IMR-90 (cell line): ENCODE results near the gene MSX1. TPM values are rescaled to one million over a fixed set of nuclear protein-coding genes. Genes with fewer than 3 reads are reported as not detected.

Experiments
- ATAC-seq: fragments of 200-7000 bp; cut with Tn5 transposase; 2 replicates; pipeline ENCODE4 v1.9.1; 2020; ENCODE audit warnings: low read depth, mild to moderate bottlenecking, moderate library complexity
- BruUV-seq: library from RNA; stranded (reverse); fragments of 400-500 nt; replicated peaks from 2 replicates; lab custom pipeline; 2021; lab: Mats Ljungman, UMichigan
- CTCF ChIA-PET: fragments of 300-600 bp; formaldehyde crosslinking; extraction: SDS; loops from one replicate; lab custom pipeline; 2021; ENCODE audit warnings: antibody characterized with exemption; lab: Yijun Ruan, JAX
- POLR2A ChIA-PET: fragments of 300-600 bp; sonication (Branson Sonifier 250); formaldehyde crosslinking; loops from one replicate; lab custom pipeline; 2022; ENCODE audit warnings: antibody characterized with exemption; ENCODE audit not compliant: unreplicated experiment; lab: Charles Lee
- DNase-seq: peaks from one replicate; pipeline ENCODE4 v3.0.0; 2013
- H2AFZ ChIP-seq: replicated peaks from 2 replicates; pipeline ENCODE3; 2013; ENCODE audit warnings: low read length, mild to moderate bottlenecking; ENCODE audit not compliant: poor library complexity
- H2AK5ac ChIP-seq: 2 replicates; pipeline ENCODE4 v1.6.1; 2013; ENCODE audit warnings: low read depth, low read length, inconsistent platforms
- H2AK9ac ChIP-seq: replicated peaks from 2 replicates; pipeline ENCODE3; 2013; ENCODE audit warnings: mild to moderate bottlenecking, low read depth, low read length, moderate library complexity; ENCODE audit not compliant: poor library complexity
- H2BK120ac ChIP-seq: 2 replicates; pipeline ENCODE4 v1.6.1; 2013; ENCODE audit warnings: low read depth, low read length, inconsistent platforms
- H2BK15ac ChIP-seq: 3 replicates; pipeline ENCODE4 v1.6.1; 2013; ENCODE audit warnings: low read depth, low read length, inconsistent platforms
- H2BK20ac ChIP-seq: 2 replicates; pipeline ENCODE4 v1.6.1; 2013; ENCODE audit warnings: low read depth, mild to moderate bottlenecking, inconsistent platforms, low read length, moderate library complexity
- H2BK5ac ChIP-seq: 2 replicates; pipeline ENCODE4 v1.6.1; 2013; ENCODE audit warnings: mild to moderate bottlenecking, low read depth, low read length, inconsistent platforms; ENCODE audit not compliant: poor library complexity, severe bottlenecking
- H3K14ac ChIP-seq: replicated peaks from 2 replicates; pipeline ENCODE4 v1.6.1; 2013; ENCODE audit warnings: low read depth, low read length, inconsistent platforms
- H3K18ac ChIP-seq: 2 replicates; pipeline ENCODE4 v1.6.1; 2013; ENCODE audit warnings: low read depth, low read length, control low read depth
- H3K23ac ChIP-seq: 2 replicates; pipeline ENCODE4 v1.6.1; 2013; ENCODE audit warnings: low read depth, low read length, inconsistent platforms
- H3K27ac ChIP-seq: 2 replicates; pipeline ENCODE4 v1.5.1; 2013; ENCODE audit warnings: mild to moderate bottlenecking, control low read depth, low read length; ENCODE audit not compliant: insufficient read depth
- H3K27me3 ChIP-seq: 2 replicates; pipeline ENCODE4 v1.6.1; 2013; ENCODE audit warnings: low read length; ENCODE audit not compliant: control insufficient read depth, insufficient read depth
- H3K36me3 ChIP-seq: 2 replicates; pipeline ENCODE4 v1.6.1; 2013; ENCODE audit warnings: low read length, mixed read lengths; ENCODE audit not compliant: control insufficient read depth, insufficient read depth
- H3K4ac ChIP-seq: 2 replicates; pipeline ENCODE4 v1.6.1; 2013; ENCODE audit warnings: low read depth, low read length, inconsistent platforms
- H3K4me1 ChIP-seq: 2 replicates; pipeline ENCODE4 v1.6.1; 2013; ENCODE audit warnings: low read length, mixed read lengths; ENCODE audit not compliant: control insufficient read depth, insufficient read depth
- H3K4me2 ChIP-seq: 2 replicates; pipeline ENCODE4 v1.6.1; 2013; ENCODE audit warnings: low read depth, mild to moderate bottlenecking, control low read depth, low read length, moderate library complexity
- H3K4me3 ChIP-seq: 2 replicates; pipeline ENCODE4 v1.5.1; 2013; ENCODE audit warnings: low read depth, mild to moderate bottlenecking, control low read depth, low read length, moderate library complexity; ENCODE audit not compliant: insufficient read depth
- H3K56ac ChIP-seq: 2 replicates; pipeline ENCODE4 v1.6.1; 2013; ENCODE audit warnings: low read length, inconsistent platforms; ENCODE audit not compliant: insufficient read depth; ENCODE audit errors: extremely low read depth
- H3K79me1 ChIP-seq, 2 experiments: 2 replicates each; pipeline ENCODE4 v1.6.1; 2013; ENCODE audit warnings: low read length in 2 of 2, inconsistent platforms in 1 of 2, low read depth in 1 of 2
- H3K9ac ChIP-seq: 2 replicates; pipeline ENCODE4 v1.6.1; 2013; ENCODE audit warnings: low read depth, low read length, control low read depth
- H3K9me1 ChIP-seq: 2 replicates; pipeline ENCODE4 v1.6.1; 2013; ENCODE audit warnings: low read length, inconsistent platforms; ENCODE audit not compliant: insufficient read depth
- H3K9me3 ChIP-seq: 2 replicates; pipeline ENCODE4 v1.6.1; 2013; ENCODE audit warnings: low read length; ENCODE audit not compliant: control insufficient read depth, insufficient read depth
- H4K20me1 ChIP-seq: 2 replicates; pipeline ENCODE4 v1.6.1; 2013; ENCODE audit warnings: low read length, inconsistent platforms; ENCODE audit not compliant: insufficient read depth
- H4K5ac ChIP-seq: 2 replicates; pipeline ENCODE4 v1.6.1; 2013; ENCODE audit warnings: mild to moderate bottlenecking, low read depth, low read length, control low read depth
- H4K8ac ChIP-seq, 2 experiments: 2 replicates each; pipeline ENCODE4 v1.6.1; 2013; ENCODE audit warnings: low read depth in 2 of 2, low read length in 2 of 2, control low read depth in 1 of 2, inconsistent platforms in 1 of 2
- H4K91ac ChIP-seq: 2 replicates; pipeline ENCODE4 v1.6.1; 2013; ENCODE audit warnings: low read depth, low read length, inconsistent platforms; ENCODE audit not compliant: insufficient read depth
- MAFK ChIP-seq: IDR thresholded peaks from 2 replicates; pipeline ENCODE4 v1.6.1; 2012; ENCODE audit warnings: low read depth, low read length, improper control_type of control experiment
- MAZ ChIP-seq: IDR thresholded peaks from 2 replicates; pipeline ENCODE4 v1.6.1; 2012; ENCODE audit warnings: low read depth, mild to moderate bottlenecking, low read length, improper control_type of control experiment, moderate library complexity, borderline replicate concordance
- MXI1 ChIP-seq: IDR thresholded peaks from 2 replicates; pipeline ENCODE4 v1.6.1; 2012; ENCODE audit warnings: low read depth, mild to moderate bottlenecking, low read length, moderate library complexity, borderline replicate concordance
- POLR2A ChIP-seq: IDR thresholded peaks from 2 replicates; pipeline ENCODE4 v1.6.1; 2012; ENCODE audit warnings: mild to moderate bottlenecking, low read depth, low read length
- RCOR1 ChIP-seq: IDR thresholded peaks from 2 replicates; pipeline ENCODE4 v1.6.1; 2012; ENCODE audit warnings: mild to moderate bottlenecking, low read length, improper control_type of control experiment; ENCODE audit not compliant: insufficient replicate concordance
- RFX5 ChIP-seq: IDR thresholded peaks from 2 replicates; pipeline ENCODE4 v1.8.0; 2012; ENCODE audit warnings: low read depth, mild to moderate bottlenecking, low read length, moderate library complexity
- SMC3 ChIP-seq: fragments of 150-350 bp; IDR thresholded peaks from 2 replicates; pipeline ENCODE4 v1.6.1; 2016; ENCODE audit warnings: low read depth, mild to moderate bottlenecking, antibody characterized with exemption, low read length, moderate library complexity
- WGBS, 2 experiments: methylation state at CpG; one replicate each; pipeline versions ENCODE4 v1.1.5 to v1.1.7; 2013; ENCODE audit warnings: missing lambda C conversion rate in 2 of 2; ENCODE audit not compliant: insufficient read length in 1 of 2; ENCODE audit errors: extremely low coverage in 2 of 2; 5-methylcytosine and 5-hydroxymethylcytosine counted together
- dilution Hi-C: fragments of 300-500 bp; cut with HindIII; formaldehyde crosslinking; loops from one replicate; pipeline ENCODE4 v1.14.3; 2018; ENCODE audit warnings: low sequenced_read_pairs; ENCODE audit not compliant: unreplicated experiment
- in situ Hi-C: fragments of 300-500 bp; cut with MboI; formaldehyde crosslinking; loops from 3 replicates; pipeline ENCODE4 v1.14.3; 2019; ENCODE audit warnings: low sequenced_read_pairs, inconsistent platforms, mixed read lengths
- intact Hi-C: fragments of 100-400 bp; cut with micrococcal nuclease; formaldehyde crosslinking; loops from 2 replicates; pipeline ENCODE4 v1.10.0; 2022
- polyA plus RNA-seq, 3 experiments: library from polyadenylated mRNA; depleted of rRNA; stranded (reverse); fragments of >200 nt; gene quantifications; 2 replicates each; pipeline ENCODE4 v1.2.3, GENCODE V29; 2012; ENCODE audit warnings: low replicate concordance in 1 of 3
- total RNA-seq: library from RNA; depleted of rRNA; stranded (reverse); fragments of >200 nt; gene quantifications from 2 replicates; pipeline ENCODE4 v1.2.3, GENCODE V29; 2012
- TF ChIP-seq, protein P1 (sequence below): fragments of 150-350 bp; IDR thresholded peaks from 2 replicates; pipeline ENCODE4 v1.6.1; 2017; ENCODE audit warnings: mild to moderate bottlenecking, antibody characterized with exemption, low read length, low read depth
- TF ChIP-seq, protein P2 (sequence below): conservative IDR thresholded peaks from 2 replicates; pipeline ENCODE4 v1.5.1; 2012; ENCODE audit warnings: mild to moderate bottlenecking, low read depth, low read length, improper control_type of control experiment
- TF ChIP-seq, protein P3 (sequence below): fragments of 150-350 bp; IDR thresholded peaks from 2 replicates; pipeline ENCODE4 v1.6.1; 2016; ENCODE audit warnings: low read depth, mild to moderate bottlenecking, low read length, moderate library complexity, borderline replicate concordance

The MSX1 gene
- total and polyA plus RNA-seq, 2 of the 4 experiments (the other 2 are of a cell fraction): 1.1 to 3.9 TPM

DNA sequence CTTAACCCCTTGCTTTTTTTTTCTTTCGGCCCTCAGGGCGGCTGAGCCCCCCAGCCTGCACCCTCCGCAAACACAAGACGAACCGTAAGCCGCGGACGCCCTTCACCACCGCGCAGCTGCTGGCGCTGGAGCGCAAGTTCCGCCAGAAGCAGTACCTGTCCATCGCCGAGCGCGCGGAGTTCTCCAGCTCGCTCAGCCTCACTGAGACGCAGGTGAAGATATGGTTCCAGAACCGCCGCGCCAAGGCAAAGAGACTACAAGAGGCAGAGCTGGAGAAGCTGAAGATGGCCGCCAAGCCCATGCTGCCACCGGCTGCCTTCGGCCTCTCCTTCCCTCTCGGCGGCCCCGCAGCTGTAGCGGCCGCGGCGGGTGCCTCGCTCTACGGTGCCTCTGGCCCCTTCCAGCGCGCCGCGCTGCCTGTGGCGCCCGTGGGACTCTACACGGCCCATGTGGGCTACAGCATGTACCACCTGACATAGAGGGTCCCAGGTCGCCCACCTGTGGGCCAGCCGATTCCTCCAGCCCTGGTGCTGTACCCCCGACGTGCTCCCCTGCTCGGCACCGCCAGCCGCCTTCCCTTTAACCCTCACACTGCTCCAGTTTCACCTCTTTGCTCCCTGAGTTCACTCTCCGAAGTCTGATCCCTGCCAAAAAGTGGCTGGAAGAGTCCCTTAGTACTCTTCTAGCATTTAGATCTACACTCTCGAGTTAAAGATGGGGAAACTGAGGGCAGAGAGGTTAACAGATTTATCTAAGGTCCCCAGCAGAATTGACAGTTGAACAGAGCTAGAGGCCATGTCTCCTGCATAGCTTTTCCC lies 3.4 kb downstream of the MSX1 start:
- Histone ChIP-seq H2AFZ (no peak overlapping the region), H3K23ac (no peak overlapping the region), H3K4me3 (no peak overlapping the region), H4K20me1 (peaks cover 4% of the 10 kb centered on the region; the same call in 1 of the 2 replicates), H4K91ac (no peak overlapping the region), H3K36me3 (no peaks in the 10 kb centered on the region), H2BK15ac (no peak overlapping the region), H2BK120ac (no peak overlapping the region), H3K9ac (no peak overlapping the region), H2AK9ac (no peak overlapping the region), H3K4me1 (no peaks in the 10 kb centered on the region; the same call in 1 of the 2 replicates), H3K4me2 (no peak overlapping the region), H3K27ac (no peak overlapping the region), H3K56ac (no peak overlapping the region), H3K18ac (no peak overlapping the region), H3K9me1 (peaks cover 3% of the 10 kb centered on the region; the same call in 1 of the 2 replicates), H3K79me1 (peaks cover 3 to 11% of the 10 kb centered on the region in 2 experiments; a peak in 1 of 4 replicates), H2BK20ac (no peak overlapping the region), H4K5ac (no peak overlapping the region), H4K8ac (no peak overlapping the region), H3K4ac (no peak overlapping the region), H3K27me3 (peaks cover 42% of the 10 kb centered on the region), H3K14ac (no peak overlapping the region), H2AK5ac (no peak overlapping the region), H3K9me3 (peaks cover 3% of the 10 kb centered on the region; the same call in 1 of the 2 replicates), H2BK5ac (no peak overlapping the region)
- WGBS, 2 experiments: 83% methylated on average over 21 of the region's 51 CpGs; no CpG with 5 or more reads in 1 of the 2 experiments
- TF ChIP-seq MAFK: no peak
- TF ChIP-seq, protein P1, sequence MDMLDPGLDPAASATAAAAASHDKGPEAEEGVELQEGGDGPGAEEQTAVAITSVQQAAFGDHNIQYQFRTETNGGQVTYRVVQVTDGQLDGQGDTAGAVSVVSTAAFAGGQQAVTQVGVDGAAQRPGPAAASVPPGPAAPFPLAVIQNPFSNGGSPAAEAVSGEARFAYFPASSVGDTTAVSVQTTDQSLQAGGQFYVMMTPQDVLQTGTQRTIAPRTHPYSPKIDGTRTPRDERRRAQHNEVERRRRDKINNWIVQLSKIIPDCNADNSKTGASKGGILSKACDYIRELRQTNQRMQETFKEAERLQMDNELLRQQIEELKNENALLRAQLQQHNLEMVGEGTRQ: no peak
- TF ChIP-seq POLR2A: no peak
- TF ChIP-seq, protein P2, sequence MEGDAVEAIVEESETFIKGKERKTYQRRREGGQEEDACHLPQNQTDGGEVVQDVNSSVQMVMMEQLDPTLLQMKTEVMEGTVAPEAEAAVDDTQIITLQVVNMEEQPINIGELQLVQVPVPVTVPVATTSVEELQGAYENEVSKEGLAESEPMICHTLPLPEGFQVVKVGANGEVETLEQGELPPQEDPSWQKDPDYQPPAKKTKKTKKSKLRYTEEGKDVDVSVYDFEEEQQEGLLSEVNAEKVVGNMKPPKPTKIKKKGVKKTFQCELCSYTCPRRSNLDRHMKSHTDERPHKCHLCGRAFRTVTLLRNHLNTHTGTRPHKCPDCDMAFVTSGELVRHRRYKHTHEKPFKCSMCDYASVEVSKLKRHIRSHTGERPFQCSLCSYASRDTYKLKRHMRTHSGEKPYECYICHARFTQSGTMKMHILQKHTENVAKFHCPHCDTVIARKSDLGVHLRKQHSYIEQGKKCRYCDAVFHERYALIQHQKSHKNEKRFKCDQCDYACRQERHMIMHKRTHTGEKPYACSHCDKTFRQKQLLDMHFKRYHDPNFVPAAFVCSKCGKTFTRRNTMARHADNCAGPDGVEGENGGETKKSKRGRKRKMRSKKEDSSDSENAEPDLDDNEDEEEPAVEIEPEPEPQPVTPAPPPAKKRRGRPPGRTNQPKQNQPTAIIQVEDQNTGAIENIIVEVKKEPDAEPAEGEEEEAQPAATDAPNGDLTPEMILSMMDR: no peak
- TF ChIP-seq RCOR1: no peak
- TF ChIP-seq, protein P3, sequence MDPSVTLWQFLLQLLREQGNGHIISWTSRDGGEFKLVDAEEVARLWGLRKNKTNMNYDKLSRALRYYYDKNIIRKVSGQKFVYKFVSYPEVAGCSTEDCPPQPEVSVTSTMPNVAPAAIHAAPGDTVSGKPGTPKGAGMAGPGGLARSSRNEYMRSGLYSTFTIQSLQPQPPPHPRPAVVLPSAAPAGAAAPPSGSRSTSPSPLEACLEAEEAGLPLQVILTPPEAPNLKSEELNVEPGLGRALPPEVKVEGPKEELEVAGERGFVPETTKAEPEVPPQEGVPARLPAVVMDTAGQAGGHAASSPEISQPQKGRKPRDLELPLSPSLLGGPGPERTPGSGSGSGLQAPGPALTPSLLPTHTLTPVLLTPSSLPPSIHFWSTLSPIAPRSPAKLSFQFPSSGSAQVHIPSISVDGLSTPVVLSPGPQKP: no peak
- no peak for TF ChIP-seq MAZ
- no peak for TF ChIP-seq RFX5
- TF ChIP-seq MXI1: no peak
- TF ChIP-seq SMC3: no peak
- dilution Hi-C loops (no loop called here), in situ Hi-C loops (no loop called here), intact Hi-C loops (loop anchor here (5.0 kb wide), 1 partner anchor 186 kb away; no protein-coding TSS in a partner anchor)
- CTCF ChIA-PET: interaction anchor here (0.9 kb wide), 2 partner anchors 344 to 398 kb away, joined by 3 to 7 read pairs; no protein-coding TSS in a partner anchor
- POLR2A ChIA-PET: no interaction called here
- ATAC-seq (no peak), DNase-seq (no peak)
- BruUV-seq: no TSS peak
